ENCODE results near the gene MPC2.
A peak's percentile ranks its signal among the peaks of the same experiment; 100 is the strongest.

MPC2 gene

GRCh38 chr1:167949785-167950184 lies 12.9 kb upstream of the MPC2 start:
- no peak for TF ChIP-seq CTCF (IDR thresholded peaks at IDR 0.05; ENCODE audit: insufficient read depth, low read depth, low read length, missing control alignments)
- no peak for DNase-seq (ENCODE audit: low read depth)
- H3K4me3 ChIP-seq (ENCODE audit: low read length), result no peak overlapping the region

GRCh38 chr1:167947733-167948132 lies 10.9 kb upstream of the MPC2 start:
- H3K4me3 ChIP-seq (ENCODE audit: low read length), result no peak overlapping the region
- DNase-seq (ENCODE audit: low read depth), result no peak
- no peak for TF ChIP-seq CTCF (IDR thresholded peaks at IDR 0.05; ENCODE audit: insufficient read depth, low read depth, low read length, missing control alignments)

- TF ChIP-seq CTCF (IDR thresholded peaks at IDR 0.05; ENCODE audit: insufficient read depth, low read depth, low read length, missing control alignments), result no peak
Observed at GRCh38 chr1:167943541-167943940, 6.7 kb upstream of the MPC2 start.

DNA sequence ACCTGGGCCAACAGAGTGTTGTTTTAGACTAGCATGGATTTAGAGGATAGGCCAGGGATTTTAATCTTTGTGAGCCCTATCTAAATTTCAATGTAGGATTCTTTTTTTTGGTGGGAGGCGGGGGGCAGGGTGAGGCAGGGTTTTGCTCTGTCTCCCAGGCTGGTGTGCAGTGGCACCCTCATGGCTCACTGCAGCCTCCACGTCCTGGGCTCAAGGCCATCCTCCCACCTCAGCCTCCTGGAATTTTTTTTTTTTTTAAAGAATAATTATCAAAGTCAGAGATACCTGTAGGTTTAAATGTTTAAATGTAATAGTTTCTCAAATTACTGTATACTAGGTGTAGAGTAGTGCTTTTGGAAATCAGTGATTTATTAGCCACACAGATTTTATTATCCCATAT lies 3.4 kb upstream of the MPC2 start:
- no peak for DNase-seq (ENCODE audit: low read depth)
- no peak for TF ChIP-seq CTCF (IDR thresholded peaks at IDR 0.05; ENCODE audit: insufficient read depth, low read depth, low read length, missing control alignments)
- H3K4me3 ChIP-seq (ENCODE audit: low read length), result no peak overlapping the region

More at GRCh38 chr1:167943541-167943940, 6.7 kb upstream of the MPC2 start:
- DNase-seq (ENCODE audit: low read depth), result peak; percentile 79
- H3K4me3 ChIP-seq (ENCODE audit: low read length), result no peak overlapping the region

DNA sequence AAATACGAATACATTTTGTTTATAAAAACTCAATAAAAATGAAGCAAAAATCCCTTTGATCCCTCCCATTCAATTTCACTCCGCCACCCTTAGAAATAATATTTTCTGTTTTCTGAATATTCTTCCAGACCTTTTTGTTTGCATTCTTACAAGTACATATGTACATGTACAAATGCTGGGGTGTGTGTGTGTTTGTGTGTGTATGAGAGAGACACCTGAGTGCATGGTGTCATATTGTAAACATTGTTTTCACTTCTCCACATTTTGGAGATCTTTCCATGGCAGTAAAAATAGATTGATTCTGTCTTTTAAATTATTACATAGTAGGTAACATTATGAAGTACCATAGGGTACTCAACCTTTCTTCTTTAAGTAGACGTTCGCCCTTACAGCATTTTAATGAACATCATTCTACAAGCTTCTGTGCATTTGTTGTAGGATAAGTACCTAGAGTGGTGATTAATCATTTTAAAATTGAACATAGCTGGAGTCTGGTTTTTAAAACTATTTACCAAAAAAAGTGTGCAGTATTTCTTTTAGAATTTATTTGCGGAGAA lies 1.3 kb upstream of the MPC2 start:
- DNase-seq (ENCODE audit: low read depth), result peak; percentile 14
- H3K4me3 ChIP-seq (ENCODE audit: low read length), result peak overlapping the region; percentile 80
- no peak for TF ChIP-seq CTCF (IDR thresholded peaks at IDR 0.05; ENCODE audit: insufficient read depth, low read depth, low read length, missing control alignments)

DNA sequence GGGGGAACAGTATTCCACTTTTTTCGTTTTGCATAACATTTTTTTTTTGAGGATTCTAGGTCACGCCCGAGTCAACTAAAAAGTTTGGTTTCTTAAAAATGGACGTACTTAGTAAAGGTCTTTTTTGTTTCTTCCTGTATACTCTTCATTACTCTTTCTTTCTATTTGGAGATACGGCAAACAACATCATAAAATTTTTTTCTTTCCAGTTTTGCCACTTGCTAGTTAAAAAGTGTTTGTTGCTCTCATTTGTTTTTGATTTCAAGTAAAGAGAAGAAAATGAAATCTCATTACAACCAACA lies 788 bp upstream of the MPC2 start:
- DNase-seq (ENCODE audit: low read depth), result no peak
- H3K4me3 ChIP-seq (ENCODE audit: low read length), result peak overlapping the region; percentile 80
- TF ChIP-seq CTCF (IDR thresholded peaks at IDR 0.05; ENCODE audit: insufficient read depth, low read depth, low read length, missing control alignments), result no peak
